ENCODE measurements around the gene AIFM3.

The AIFM3 gene

GRCh38 chr22:21016644-21017420 is 49.8 kb downstream of the AIFM3 start:
- Histone ChIP-seq H3K27ac (ENCODE audit: low read depth, low read length) (no peak overlapping the region), H3K9ac (ENCODE audit: low read depth in 1 of 2, low read length in 2 of 2) (no peak overlapping the region), H3K4me1 (ENCODE audit: control insufficient read depth in 1 of 2, insufficient read depth in 2 of 2, low read length in 2 of 2) (peaks cover 12 to 29% of the 10 kb centered on the region in 2 donors), H3K27me3 (ENCODE audit: control insufficient read depth in 1 of 2, insufficient read depth in 2 of 2, low read length in 2 of 2) (no peaks in the 10 kb centered on the region), H3K36me3 (ENCODE audit: control insufficient read depth in 1 of 2, insufficient read depth in 2 of 2, low read length in 2 of 2) (no peaks in the 10 kb centered on the region), H3K9me3 (ENCODE audit: control insufficient read depth in 1 of 2, low read length in 2 of 2) (no peaks in the 10 kb centered on the region), H3K4me3 (ENCODE audit: low read depth in 1 of 2, low read length in 2 of 2) (no peak overlapping the region)

GRCh38 chr22:21018314-21018713 is 51.3 kb downstream of the AIFM3 start:
- Histone ChIP-seq H3K4me3 (ENCODE audit: low read depth in 1 of 2, low read length in 2 of 2) (no peak overlapping the region), H3K4me1 (ENCODE audit: control insufficient read depth in 1 of 2, insufficient read depth in 2 of 2, low read length in 2 of 2) (peaks cover 12 to 29% of the 10 kb centered on the region in 2 donors), H3K36me3 (ENCODE audit: control insufficient read depth in 1 of 2, insufficient read depth in 2 of 2, low read length in 2 of 2) (no peaks in the 10 kb centered on the region), H3K9me3 (ENCODE audit: control insufficient read depth in 1 of 2, low read length in 2 of 2) (no peaks in the 10 kb centered on the region), H3K27ac (ENCODE audit: low read depth, low read length) (no peak overlapping the region), H3K27me3 (ENCODE audit: control insufficient read depth in 1 of 2, insufficient read depth in 2 of 2, low read length in 2 of 2) (no peaks in the 10 kb centered on the region), H3K9ac (ENCODE audit: low read depth in 1 of 2, low read length in 2 of 2) (no peak overlapping the region)

DNA sequence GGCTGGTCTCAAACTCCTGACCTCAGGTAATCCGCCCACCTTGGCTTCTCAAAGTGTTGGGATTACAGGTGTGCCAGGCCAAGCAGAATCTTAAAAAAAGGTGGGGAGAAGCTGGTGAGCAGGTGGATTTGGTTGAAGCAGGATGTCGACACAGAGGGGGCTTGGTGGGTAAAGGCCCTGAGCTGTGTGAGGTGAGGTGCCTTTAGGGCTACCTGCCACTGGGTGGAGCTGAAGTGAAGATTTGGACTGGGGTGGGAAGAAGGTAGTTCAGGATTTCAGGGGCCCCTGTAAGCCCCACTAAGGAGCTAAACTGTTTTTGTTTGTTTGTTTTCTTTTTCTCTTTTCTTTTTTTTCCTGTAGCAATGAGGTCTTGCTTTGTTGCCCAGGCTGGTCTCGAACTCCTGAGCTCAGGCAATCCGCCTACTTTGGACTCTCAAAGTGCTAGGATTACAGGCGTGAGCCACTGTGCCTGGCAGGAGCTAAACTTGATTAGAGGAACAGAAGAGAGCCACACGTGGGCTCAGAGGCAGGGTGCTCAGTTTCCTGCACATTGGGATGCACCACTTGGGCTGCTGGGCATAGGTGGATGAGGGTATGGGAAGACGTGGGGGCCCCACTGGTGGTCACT is 53.9 kb downstream of the AIFM3 start:
- Histone ChIP-seq H3K9me3 (ENCODE audit: control insufficient read depth in 1 of 2, low read length in 2 of 2) (no peaks in the 10 kb centered on the region), H3K36me3 (ENCODE audit: control insufficient read depth in 1 of 2, insufficient read depth in 2 of 2, low read length in 2 of 2) (no peaks in the 10 kb centered on the region), H3K27ac (ENCODE audit: low read depth, low read length) (no peak overlapping the region), H3K27me3 (ENCODE audit: control insufficient read depth in 1 of 2, insufficient read depth in 2 of 2, low read length in 2 of 2) (no peaks in the 10 kb centered on the region), H3K9ac (ENCODE audit: low read depth in 1 of 2, low read length in 2 of 2) (no peak overlapping the region), H3K4me3 (ENCODE audit: low read depth in 1 of 2, low read length in 2 of 2) (no peak overlapping the region), H3K4me1 (ENCODE audit: control insufficient read depth in 1 of 2, insufficient read depth in 2 of 2, low read length in 2 of 2) (peaks cover 0 to 10% of the 10 kb centered on the region in 2 donors)

DNA sequence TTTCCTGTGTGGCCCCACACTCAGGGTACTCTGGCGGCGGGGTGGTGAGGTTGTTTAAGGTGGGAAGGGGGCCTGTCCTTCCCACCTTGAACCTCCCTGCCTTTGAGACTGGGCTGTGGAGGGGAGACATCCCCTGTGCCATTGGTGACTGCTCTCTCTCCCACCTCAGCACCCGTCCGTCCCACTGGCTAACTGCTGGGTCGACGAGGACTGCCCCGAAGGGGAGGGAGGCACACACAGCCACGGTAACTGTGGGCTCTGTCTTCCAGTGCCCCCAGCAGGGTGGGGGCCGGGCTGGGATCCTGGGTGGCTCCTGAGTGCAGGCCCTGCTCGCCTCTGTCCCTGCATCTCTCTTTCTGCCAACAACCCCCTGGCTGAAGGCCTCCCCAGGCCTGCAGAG is 55.5 kb downstream of the AIFM3 start:
- no peaks in the 10 kb centered on the region for H3K36me3 ChIP-seq (ENCODE audit: control insufficient read depth in 1 of 2, insufficient read depth in 2 of 2, low read length in 2 of 2)
- H3K9me3 ChIP-seq (ENCODE audit: control insufficient read depth in 1 of 2, low read length in 2 of 2), result no peaks in the 10 kb centered on the region
- H3K4me3 ChIP-seq (ENCODE audit: low read depth in 1 of 2, low read length in 2 of 2), result no peak overlapping the region
- peaks cover 0 to 3% of the 10 kb centered on the region in 2 donors for H3K4me1 ChIP-seq (ENCODE audit: control insufficient read depth in 1 of 2, insufficient read depth in 2 of 2, low read length in 2 of 2)
- H3K9ac ChIP-seq (ENCODE audit: low read depth in 1 of 2, low read length in 2 of 2), result no peak overlapping the region
- H3K27me3 ChIP-seq (ENCODE audit: control insufficient read depth in 1 of 2, insufficient read depth in 2 of 2, low read length in 2 of 2), result no peaks in the 10 kb centered on the region
- no peak overlapping the region for H3K27ac ChIP-seq (ENCODE audit: low read depth, low read length)

GRCh38 chr22:21022955-21023614 is 56.0 kb downstream of the AIFM3 start:
- Histone ChIP-seq H3K36me3 (ENCODE audit: control insufficient read depth in 1 of 2, insufficient read depth in 2 of 2, low read length in 2 of 2) (no peaks in the 10 kb centered on the region), H3K27me3 (ENCODE audit: control insufficient read depth in 1 of 2, insufficient read depth in 2 of 2, low read length in 2 of 2) (no peaks in the 10 kb centered on the region), H3K27ac (ENCODE audit: low read depth, low read length) (no peak overlapping the region), H3K9me3 (ENCODE audit: control insufficient read depth in 1 of 2, low read length in 2 of 2) (no peaks in the 10 kb centered on the region), H3K4me1 (ENCODE audit: control insufficient read depth in 1 of 2, insufficient read depth in 2 of 2, low read length in 2 of 2) (peaks cover 0 to 3% of the 10 kb centered on the region in 2 donors), H3K9ac (ENCODE audit: low read depth in 1 of 2, low read length in 2 of 2) (no peak overlapping the region), H3K4me3 (ENCODE audit: low read depth in 1 of 2, low read length in 2 of 2) (no peak overlapping the region)

DNA sequence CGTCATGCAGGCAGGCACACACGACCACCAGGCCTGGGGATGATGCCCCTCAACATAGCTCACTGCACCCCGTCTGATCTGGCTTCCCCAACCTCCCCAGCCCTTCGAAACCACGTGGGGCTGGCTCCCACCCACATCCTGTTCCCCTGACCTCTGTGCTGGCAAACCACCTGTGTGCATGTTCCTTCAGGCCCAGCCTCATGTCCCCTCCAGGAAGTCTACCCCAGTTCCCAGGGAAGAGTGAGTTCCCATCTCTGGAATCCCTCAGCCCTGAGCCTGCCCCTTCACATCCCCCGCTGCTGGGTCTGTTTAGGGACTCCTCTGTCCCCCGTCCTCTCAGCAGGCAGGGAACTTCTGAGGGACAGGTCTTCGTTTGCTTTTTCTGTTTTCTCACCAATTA is 58.2 kb downstream of the AIFM3 start:
- peaks cover 0 to 4% of the 10 kb centered on the region in 2 donors for H3K27me3 ChIP-seq (ENCODE audit: control insufficient read depth in 1 of 2, insufficient read depth in 2 of 2, low read length in 2 of 2)
- H3K4me3 ChIP-seq (ENCODE audit: low read depth in 1 of 2, low read length in 2 of 2), result no peak overlapping the region
- H3K27ac ChIP-seq (ENCODE audit: low read depth, low read length), result no peak overlapping the region
- no peak overlapping the region for H3K9ac ChIP-seq (ENCODE audit: low read depth in 1 of 2, low read length in 2 of 2)
- no peaks in the 10 kb centered on the region for H3K36me3 ChIP-seq (ENCODE audit: control insufficient read depth in 1 of 2, insufficient read depth in 2 of 2, low read length in 2 of 2)
- H3K4me1 ChIP-seq (ENCODE audit: control insufficient read depth in 1 of 2, insufficient read depth in 2 of 2, low read length in 2 of 2), result peaks cover 0 to 3% of the 10 kb centered on the region in 2 donors
- H3K9me3 ChIP-seq (ENCODE audit: control insufficient read depth in 1 of 2, low read length in 2 of 2), result no peaks in the 10 kb centered on the region

- Histone ChIP-seq H3K9me3 (ENCODE audit: control insufficient read depth in 1 of 2, low read length in 2 of 2) (no peaks in the 10 kb centered on the region), H3K4me3 (ENCODE audit: low read depth in 1 of 2, low read length in 2 of 2) (no peak overlapping the region), H3K36me3 (ENCODE audit: control insufficient read depth in 1 of 2, insufficient read depth in 2 of 2, low read length in 2 of 2) (no peaks in the 10 kb centered on the region), H3K4me1 (ENCODE audit: control insufficient read depth in 1 of 2, insufficient read depth in 2 of 2, low read length in 2 of 2) (peaks cover 0 to 3% of the 10 kb centered on the region in 2 donors), H3K27ac (ENCODE audit: low read depth, low read length) (no peak overlapping the region), H3K27me3 (ENCODE audit: control insufficient read depth in 1 of 2, insufficient read depth in 2 of 2, low read length in 2 of 2) (peaks cover 0 to 8% of the 10 kb centered on the region in 2 donors), H3K9ac (ENCODE audit: low read depth in 1 of 2, low read length in 2 of 2) (no peak overlapping the region)
Observed at GRCh38 chr22:21025763-21026755, 59.0 kb downstream of the AIFM3 start.

DNA sequence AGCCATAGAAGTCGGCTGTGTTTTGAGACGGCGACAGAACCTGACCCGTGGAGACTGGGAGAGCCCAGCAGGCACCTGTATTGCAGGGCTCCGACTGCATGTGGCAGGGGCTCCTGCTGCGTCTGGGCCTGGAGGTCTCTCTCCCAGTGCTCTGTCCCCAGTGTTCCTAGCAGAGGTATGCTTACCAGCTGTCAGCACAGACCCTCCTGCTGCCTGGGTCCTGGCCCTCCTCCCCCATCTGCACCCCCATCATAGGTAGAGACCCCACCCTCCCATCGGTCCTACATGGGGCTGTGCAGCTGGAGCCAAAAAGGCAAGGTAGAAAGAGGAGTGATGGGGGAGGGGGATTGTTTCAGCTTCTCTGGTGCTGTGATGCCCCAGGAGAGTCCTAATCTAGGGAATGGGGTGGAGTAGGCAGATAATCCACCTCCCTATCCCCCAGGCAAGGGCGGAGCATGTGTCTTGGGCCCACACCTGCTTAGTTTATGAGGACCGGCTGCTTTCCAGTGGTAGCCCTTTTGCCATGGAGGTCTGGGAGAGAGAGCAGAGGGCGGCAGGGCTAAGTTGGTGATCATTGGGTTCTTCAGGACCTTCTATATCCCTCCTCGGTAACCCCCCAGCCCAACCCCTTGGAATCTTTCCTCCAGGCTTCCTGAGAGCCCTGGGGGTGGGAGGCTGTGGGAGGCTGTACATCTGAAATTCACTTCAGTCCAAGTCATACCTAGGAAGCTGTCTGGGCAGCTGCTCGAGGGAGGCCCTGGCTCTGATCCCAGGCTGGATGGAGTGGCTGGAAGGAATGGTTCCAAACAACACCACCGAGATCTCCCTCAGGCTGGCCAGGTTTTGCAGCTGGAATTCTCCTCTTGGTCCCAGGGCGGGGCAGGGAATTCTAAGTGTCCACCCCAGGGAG is 60.0 kb downstream of the AIFM3 start:
- Histone ChIP-seq H3K4me3 (ENCODE audit: low read depth in 1 of 2, low read length in 2 of 2) (no peak overlapping the region), H3K27me3 (ENCODE audit: control insufficient read depth in 1 of 2, insufficient read depth in 2 of 2, low read length in 2 of 2) (peaks cover 0 to 14% of the 10 kb centered on the region in 2 donors), H3K9ac (ENCODE audit: low read depth in 1 of 2, low read length in 2 of 2) (no peak overlapping the region), H3K27ac (ENCODE audit: low read depth, low read length) (no peak overlapping the region), H3K9me3 (ENCODE audit: control insufficient read depth in 1 of 2, low read length in 2 of 2) (no peaks in the 10 kb centered on the region), H3K4me1 (ENCODE audit: control insufficient read depth in 1 of 2, insufficient read depth in 2 of 2, low read length in 2 of 2) (peaks cover 0 to 8% of the 10 kb centered on the region in 2 donors), H3K36me3 (ENCODE audit: control insufficient read depth in 1 of 2, insufficient read depth in 2 of 2, low read length in 2 of 2) (no peaks in the 10 kb centered on the region)

Measured in duodenal mucosa (tissue), 2 donors.